ENCODE results near the gene SMC1B.

Gene SMC1B

DNA sequence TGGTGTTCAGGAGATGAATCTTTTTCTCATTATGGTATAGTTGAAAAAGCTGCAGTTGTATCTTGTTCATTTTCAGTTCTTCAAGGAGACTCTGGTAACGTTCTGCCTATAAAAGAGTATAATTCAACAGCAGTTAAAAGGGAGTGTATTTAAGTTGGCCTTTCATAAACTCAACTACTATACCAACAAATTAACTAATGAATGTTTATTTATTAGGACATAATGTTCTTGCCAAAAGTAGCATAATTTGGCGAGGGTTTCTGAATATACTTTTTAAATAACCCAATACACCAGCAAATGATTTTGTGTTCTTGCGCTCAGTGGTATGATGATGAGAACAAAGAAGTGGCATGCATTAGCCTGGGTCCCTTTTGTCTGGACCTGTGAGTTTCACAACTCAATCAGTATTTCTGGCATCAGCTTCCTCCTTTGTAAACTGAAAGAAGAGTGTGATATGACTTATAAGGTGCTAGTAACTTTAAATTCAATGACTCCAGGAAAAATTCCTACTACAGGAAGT, 10.9 kb downstream of the SMC1B start:
- no peak for TF ChIP-seq CTCF (IDR thresholded peaks at IDR 0.05; ENCODE audit: control insufficient read depth, extremely low read depth, insufficient read depth)
- DNase-seq (ENCODE audit: low read depth): peak; percentile 77
- H3K4me3 ChIP-seq (ENCODE audit: low read depth, low read length): no peak overlapping the region

GRCh38 chr22:45399712-45400445, 13.5 kb downstream of the SMC1B start:
- DNase-seq (ENCODE audit: low read depth): no peak
- no peak overlapping the region for H3K4me3 ChIP-seq (ENCODE audit: low read depth, low read length)
- no peak for TF ChIP-seq CTCF (IDR thresholded peaks at IDR 0.05; ENCODE audit: control insufficient read depth, extremely low read depth, insufficient read depth)

DNA sequence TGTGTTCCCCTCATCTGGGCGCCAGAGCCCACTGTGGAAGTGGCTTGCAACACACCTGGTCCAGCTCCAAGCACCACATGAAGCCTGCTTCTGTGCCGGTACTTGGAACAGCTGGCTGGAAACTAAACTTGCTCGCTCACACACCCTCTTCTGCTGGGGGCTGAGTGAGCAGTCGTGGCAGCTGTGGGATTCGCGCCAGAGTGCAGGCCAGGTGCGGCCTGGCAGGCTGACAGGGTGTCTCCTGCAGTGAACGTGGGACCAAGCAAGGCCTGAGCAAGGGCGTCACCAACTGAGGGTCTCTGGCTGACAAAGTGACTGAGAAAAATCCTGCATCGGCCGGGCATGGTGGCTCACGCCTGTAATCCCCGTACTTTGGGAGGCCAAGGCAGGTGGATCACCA, 15.2 kb downstream of the SMC1B start:
- TF ChIP-seq CTCF (IDR thresholded peaks at IDR 0.05; ENCODE audit: control insufficient read depth, extremely low read depth, insufficient read depth): no peak
- no peak for DNase-seq (ENCODE audit: low read depth)
- no peak overlapping the region for H3K4me3 ChIP-seq (ENCODE audit: low read depth, low read length)

- no peak for TF ChIP-seq CTCF (IDR thresholded peaks at IDR 0.05; ENCODE audit: control insufficient read depth, extremely low read depth, insufficient read depth)
Observed at GRCh38 chr22:45397806-45398205, 15.6 kb downstream of the SMC1B start.

DNA sequence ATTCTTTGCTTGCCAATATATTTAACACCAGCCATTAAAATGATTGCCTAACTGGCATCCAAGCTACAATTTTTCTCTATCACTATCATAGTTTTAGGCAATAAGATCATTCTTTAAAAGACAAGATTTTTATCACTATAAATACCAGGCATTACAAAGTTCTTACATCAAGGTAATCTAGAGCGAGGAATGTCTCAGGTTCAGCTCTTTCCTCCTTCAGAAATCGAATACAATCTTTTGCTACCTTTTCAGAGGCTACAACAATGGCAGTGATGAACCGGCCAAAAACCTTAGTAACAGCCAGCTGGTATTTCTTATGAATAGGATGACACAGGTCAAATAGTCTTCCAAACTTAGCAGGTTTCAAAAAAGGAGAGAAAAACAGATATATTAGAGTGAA, 23.9 kb downstream of the SMC1B start:
- H3K4me3 ChIP-seq (ENCODE audit: low read depth, low read length): no peak overlapping the region
- DNase-seq (ENCODE audit: low read depth): no peak
- no peak for TF ChIP-seq CTCF (IDR thresholded peaks at IDR 0.05; ENCODE audit: control insufficient read depth, extremely low read depth, insufficient read depth)

More at GRCh38 chr22:45397806-45398205, 15.6 kb downstream of the SMC1B start:
- H3K4me3 ChIP-seq (ENCODE audit: low read depth, low read length): no peak overlapping the region
- no peak for DNase-seq (ENCODE audit: low read depth)

DNA sequence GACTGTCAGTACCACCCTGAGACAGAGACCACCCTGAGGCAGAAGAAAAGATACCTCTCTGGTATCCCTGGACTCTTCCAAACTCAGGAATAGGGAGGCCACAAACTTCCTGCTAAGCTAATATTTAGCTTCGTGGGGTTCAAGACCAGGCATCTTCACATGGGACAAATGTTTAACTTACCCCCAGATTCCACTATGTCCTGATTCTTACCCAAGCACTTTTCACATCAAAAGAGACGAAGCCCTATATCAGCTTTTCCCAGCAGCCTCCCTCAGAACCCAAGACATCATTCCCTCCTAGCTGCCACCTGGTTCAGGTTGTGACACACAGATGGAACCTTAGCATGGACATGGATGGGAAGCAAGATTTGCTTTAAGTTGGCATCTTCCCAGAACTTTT, 32.1 kb downstream of the SMC1B start:
- H3K4me3 ChIP-seq (ENCODE audit: low read depth, low read length): no peak overlapping the region
- no peak for DNase-seq (ENCODE audit: low read depth)
- TF ChIP-seq CTCF (IDR thresholded peaks at IDR 0.05; ENCODE audit: control insufficient read depth, extremely low read depth, insufficient read depth): no peak

- H3K4me3 ChIP-seq (ENCODE audit: low read depth, low read length): no peak overlapping the region
- no peak for DNase-seq (ENCODE audit: low read depth)
- no peak for TF ChIP-seq CTCF (IDR thresholded peaks at IDR 0.05; ENCODE audit: control insufficient read depth, extremely low read depth, insufficient read depth)
Observed at GRCh38 chr22:45376703-45377102, 36.7 kb downstream of the SMC1B start.
